HG03469 (cell line): ENCODE data around the gene DNAJC27.
"Not testable (repeated sequence)": the region's sequence is repeated elsewhere in the genome, so short reads cannot be mapped to it uniquely, and the experiment has no call there.

Experiments used
- ATAC-seq: cut with Tn5 transposase; IDR thresholded peaks from one replicate; pipeline ENCODE4 v1.9.1; 2021; ENCODE audit warnings: mild to moderate bottlenecking, moderate library complexity, moderate number of reproducible peaks; ENCODE audit not compliant: unreplicated experiment

Gene DNAJC27

DNA sequence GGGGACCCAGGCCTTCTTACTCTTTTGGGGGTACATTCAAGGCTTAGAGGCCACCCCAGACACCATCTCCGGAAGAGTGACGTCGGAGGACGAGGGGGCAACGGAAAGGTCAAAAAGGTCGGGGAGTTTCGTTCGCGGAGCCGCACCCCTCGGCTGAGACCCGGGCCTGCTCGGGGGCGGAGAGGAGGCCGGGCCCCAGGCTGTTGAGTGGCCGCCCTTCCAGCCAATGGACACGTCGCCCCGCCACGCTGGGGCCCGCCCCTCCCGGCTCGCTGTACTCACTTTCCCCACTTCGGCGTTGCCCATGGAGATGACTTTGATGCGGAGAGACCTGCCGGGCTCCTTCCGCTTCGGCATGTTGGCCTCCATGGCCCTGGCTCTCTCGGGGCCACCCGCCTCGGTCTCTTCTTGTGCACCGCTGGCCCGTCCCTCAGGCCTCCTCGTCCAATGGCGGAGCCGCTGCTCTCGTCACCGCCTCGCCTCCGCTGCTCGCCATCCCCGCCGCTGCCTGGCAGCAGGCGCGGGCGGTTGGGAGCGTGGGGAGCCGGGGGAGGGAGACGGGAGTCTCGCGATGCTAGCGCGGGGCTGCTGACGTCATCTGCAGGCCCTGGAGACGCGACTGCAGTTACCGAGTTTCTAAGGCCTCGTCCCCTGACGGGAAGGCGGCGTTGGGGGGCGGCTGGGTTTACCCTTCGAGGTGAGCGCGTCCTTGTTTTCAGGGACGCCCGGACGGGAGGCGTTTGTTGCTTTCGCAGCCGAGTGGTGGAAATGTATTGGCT is at the start of gene DNAJC27:
Gene DNAJC27 (minus strand): TSS at position 420 of the 779 bp plus-strand sequence. CDS start 51 bp downstream, at position 369.
- peak; percentile 82 for ATAC-seq

DNA sequence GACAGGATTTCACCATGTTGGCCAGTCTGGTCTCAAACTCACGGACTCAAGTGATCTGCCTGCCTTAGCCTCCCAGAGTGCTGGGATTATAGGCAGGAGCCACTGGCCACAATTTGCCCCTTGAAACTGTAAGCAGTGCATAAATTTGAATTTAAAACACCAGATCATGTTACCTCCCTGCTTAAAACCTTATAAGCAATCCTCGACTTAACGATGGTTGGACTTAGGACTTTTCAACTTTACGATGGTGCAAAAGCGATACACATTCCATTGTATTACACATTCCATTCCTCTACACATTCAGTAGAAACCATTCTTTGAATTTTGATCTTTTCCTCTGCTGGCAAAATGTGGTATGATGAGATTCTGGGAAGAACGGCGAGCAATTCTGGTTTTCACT is 46.9 kb upstream of the DNAJC27 start:
- ATAC-seq = no peak

DNA sequence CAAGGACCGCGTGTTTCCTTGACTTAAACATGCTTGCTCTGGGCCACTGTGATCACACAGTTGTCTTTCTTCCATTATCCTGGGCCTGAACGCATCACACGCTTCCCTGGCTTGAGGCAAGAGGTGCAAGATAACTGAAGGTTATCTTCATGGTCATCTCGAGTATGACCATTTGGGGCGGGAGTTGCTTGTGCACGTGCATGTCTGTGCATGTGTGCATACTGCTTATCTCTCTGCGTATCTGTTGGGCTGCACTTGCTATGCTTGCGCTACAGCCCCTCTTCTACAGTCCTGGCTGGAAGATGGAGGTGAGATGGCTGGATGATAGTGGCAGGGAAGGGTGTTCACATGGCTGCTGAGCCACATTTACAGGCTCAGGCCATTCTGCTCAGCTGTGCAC is 42.9 kb upstream of the DNAJC27 start:
- ATAC-seq = no peak

DNA sequence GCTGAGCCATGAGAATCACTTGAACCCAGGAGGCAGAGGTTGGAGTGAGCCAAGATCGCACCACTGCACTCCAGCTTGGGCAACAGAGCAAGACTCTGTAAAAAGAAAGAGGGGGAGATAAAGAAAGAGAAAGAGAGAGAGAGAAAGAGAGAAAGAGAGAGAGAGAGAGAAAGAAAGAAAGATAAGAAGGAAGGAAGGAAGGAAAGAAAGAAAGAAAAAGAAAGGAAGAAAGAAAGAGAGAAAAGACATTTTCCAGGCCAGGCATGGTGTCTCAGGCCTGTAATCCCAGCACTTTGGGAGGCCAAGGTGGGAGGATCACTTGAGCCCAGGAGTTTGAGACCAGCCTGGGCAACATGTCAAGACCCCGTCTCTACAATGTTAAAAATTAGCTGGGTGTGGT is 39.6 kb upstream of the DNAJC27 start:
- ATAC-seq = not testable (repeated sequence)

DNA sequence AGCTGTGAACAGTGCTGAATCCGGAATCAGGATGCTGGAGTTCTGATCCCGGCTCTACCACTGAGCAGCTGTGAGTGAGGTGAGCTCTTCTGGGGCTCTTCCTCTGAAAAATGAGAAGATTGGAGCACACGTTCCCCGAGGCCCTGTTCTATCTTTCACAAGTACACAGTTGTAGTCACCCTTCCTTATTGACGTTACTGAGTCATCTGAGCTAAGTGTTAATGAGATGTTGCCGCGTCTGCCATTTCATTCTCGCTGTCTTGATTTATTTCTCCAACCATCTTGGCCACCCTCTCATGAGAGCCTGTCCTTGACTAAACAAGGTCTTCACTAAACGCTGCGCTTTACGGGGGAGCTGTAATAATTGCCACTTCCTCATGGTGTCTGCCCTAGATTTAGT is 38.2 kb upstream of the DNAJC27 start:
- ATAC-seq = no peak

DNA sequence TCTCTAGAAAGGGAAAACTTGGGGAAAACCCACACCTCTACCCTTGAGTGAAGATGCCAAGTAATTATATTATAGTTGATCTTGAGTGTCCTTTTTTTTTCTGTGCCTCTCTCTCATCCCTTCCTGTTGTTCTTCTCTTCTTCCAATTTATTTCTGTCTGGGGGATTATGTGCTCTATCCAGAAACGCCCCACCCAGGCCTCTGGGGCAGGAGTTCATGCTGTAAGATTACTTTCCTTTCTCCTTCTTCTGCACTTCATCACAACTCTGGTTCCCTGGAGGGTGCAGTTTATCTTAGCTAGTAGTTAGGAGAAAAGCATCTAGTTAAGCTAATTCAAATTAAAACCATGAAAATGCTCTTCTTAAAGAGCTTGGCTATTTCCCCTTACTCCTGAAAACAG is 30.3 kb upstream of the DNAJC27 start:
- ATAC-seq = no peak

DNA sequence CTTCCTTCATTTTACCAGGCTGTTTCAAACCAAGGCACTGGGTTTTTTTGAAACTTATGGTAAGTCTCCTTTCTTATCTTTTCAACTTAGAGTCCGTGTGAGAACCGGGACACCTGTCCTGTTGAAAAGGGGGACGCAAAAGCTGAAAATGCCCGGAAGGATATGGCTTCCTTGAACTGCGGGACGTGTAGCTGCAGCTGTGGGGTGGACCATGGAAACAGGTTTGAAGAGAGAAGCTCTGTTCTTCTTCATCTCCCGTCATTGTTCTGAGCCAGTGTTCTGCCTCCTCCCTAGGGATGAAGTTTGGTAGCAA is 29.5 kb upstream of the DNAJC27 start:
- ATAC-seq = no peak

DNA sequence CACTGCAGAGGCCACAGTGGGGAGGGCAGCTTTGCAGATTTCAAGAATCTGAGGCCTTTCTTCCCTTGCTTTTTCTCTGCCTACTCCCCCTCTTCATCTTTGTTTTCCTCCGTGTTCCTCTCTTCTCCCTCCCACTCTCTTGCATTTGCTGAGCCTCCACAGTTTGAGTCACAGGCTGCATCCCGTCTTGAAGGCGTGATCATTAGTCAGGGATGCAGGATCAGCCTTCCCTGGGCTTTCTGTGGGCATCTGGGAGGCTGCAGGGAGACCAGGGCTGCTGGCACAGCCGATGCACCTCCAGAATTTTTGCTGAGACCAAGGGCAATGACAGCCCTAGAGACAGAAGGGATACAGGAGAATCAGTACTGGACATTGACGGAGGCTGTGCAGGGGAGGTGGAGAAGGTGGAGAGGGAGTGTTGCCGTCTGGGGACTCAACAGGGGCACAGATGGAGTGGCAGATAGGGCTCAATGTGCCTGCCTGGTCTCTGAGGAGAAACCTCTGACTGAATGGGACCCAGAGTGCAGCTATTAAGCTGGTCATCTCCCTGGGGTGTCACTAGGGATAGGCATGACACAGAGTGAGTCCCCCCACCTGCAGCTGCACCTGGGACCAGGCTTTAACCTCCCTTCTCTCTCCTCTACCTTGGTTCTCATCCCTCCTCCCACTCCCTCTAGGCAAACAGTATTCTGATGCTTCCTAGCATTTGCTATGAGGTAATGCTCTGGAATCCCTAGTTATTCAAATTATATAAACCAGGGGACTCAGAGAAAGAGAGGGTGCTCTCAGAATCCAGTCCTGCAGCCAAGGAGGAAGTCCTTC is 29.0 kb upstream of the DNAJC27 start:
- no peak for ATAC-seq

DNA sequence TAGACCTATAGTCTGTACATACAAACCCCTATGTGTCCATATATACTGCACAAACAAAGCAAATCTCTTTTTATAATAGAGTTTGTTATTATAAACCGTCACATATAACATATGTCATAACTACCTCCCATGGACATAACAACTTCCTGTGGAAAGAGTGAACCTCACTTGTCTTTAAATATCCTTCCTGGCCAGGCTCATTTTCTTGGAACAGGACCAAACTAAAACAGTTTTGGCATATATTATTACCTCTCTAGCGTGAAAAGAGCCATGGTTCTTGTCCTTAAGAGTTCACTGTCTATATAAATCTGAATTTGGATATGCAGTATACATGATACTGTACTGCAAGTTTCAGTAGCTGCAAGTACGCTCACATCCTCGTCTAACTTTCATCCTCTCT is 28.3 kb upstream of the DNAJC27 start:
- ATAC-seq = no peak

DNA sequence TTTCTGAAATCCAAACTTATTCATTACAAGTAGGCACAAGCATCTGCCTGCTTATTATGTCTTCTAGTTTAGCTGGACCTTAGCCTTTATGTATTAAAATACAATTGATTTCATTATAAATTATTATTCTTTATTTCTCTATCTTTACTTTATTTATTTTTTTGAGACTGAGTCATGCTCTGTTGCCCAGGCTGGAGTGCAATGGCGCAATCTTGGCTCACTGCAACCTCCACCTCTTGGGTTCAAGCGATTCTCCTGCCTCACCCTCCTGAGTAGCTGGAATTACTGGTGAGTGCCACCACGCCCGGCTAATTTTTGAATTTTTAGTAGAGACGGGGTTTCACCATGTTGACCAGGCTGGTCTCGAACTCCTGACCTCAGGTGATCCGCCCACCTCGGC is 27.3 kb upstream of the DNAJC27 start:
- not testable (repeated sequence) for ATAC-seq

DNA sequence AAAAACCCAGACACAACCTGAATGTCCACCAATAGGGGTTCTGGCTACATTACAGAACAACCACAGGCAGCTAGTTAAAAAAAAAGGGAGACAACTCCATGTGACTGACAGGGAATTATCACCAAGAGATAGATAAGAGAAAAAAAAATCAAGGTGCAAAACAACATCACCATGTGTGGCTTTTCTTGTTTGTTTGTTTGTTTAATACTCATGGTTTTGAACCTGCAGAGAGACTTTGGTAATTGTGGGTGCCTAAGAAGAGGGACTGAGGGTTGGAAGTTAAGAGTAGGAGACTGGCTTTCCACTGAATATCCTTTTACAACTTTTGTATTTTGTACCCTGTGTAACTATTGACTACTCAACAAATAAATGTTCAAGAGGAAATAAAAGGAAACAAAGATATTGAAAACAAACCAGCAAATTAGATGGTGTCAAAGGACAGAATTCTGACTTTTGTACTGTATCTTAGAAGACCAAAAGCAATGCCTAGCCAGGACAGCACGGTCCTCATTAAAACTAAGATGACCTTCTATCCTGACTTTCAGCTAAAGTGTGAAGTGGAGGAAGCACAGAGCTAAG is 22.5 kb upstream of the DNAJC27 start:
- ATAC-seq = no peak

DNA sequence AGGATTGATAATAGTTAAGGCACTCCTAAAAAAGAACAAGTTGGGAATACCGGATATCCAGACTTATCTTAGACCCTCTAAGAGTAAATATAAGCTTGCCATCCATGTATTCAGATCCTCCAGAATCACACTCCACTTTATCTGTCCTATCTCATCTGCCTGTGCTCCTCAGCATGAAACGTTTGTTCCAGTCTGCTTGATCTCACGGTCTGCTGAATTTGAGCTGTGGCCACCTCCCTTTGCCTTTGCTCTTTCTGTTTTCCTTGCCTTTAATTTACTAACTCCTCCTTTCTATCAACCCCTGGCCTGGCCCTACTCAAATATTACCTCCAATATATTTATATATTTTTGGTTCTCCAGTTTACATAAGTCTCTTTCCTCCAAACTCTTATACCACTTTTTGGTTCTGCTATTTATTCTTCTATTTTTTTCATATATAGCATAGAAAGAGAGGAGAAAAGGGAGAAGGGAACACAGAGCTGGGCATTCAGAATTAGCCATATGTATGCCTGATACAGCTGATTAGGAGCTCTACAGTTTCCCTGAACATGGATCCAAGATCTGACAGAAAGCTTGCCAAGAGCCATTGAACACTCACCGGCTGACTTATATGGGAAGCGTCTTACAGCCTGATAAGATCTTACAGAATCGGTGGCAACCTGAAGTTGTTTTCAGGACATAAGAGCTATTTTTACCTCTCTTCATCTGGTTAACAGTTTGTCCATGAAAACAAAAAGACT is 21.8 kb upstream of the DNAJC27 start:
- no peak for ATAC-seq

DNA sequence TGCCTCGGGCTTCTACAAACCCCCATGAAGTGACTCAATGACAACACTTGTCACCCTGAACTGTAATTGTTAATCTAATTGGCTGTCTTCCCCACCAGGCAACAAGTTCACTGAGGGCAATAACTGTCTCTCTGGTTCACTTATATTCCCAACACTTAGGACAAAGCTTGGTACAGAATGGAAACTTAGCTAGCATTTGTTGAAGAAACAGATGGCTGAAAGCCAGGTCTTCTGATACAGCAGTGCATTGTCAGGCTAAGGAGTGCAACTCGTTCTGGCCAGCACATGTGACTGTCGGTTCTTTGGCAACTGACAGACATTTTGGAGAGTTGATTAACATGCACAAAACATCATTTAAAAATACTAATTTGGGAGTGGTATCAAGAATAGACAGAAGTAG is 14.6 kb upstream of the DNAJC27 start:
- ATAC-seq = no peak

DNA sequence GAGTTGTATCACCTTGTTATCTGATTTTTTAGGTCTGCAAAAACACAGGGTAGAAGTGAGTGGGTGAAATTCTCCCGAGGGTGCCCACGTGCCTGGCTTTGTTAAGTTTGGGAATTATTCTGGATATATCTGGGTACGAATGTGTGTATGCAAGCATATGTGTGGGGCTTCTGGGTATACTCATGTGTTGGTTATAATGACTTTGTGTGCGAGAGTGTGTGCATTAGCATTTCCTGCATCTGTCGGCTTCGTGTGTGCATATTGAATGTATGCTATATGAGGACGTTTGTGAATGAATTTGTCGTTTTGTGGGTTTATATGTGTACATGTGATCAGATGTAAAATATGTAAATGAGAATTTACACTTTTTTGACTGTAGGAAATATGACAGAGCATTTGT is 13.8 kb upstream of the DNAJC27 start:
- ATAC-seq = no peak

DNA sequence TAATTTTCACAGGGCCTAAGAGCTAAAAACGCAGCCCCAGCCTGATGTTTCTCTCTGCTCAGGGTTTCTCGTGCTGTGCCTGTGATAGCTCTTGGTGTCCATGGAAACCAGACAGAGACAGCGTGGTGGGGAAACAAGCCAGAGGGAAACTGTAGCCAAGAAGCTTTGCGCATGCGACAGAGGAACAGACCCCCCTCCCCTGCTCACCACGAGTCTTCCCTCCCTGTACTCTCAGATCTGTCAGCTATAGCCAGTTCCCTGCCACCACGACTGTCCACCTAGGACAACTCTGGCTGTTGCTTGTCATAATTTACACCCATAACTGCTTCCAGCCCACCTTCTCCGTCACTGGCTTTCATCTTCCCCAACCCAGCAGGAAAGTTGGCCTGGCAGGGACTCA is 13.2 kb upstream of the DNAJC27 start:
- no peak for ATAC-seq

DNA sequence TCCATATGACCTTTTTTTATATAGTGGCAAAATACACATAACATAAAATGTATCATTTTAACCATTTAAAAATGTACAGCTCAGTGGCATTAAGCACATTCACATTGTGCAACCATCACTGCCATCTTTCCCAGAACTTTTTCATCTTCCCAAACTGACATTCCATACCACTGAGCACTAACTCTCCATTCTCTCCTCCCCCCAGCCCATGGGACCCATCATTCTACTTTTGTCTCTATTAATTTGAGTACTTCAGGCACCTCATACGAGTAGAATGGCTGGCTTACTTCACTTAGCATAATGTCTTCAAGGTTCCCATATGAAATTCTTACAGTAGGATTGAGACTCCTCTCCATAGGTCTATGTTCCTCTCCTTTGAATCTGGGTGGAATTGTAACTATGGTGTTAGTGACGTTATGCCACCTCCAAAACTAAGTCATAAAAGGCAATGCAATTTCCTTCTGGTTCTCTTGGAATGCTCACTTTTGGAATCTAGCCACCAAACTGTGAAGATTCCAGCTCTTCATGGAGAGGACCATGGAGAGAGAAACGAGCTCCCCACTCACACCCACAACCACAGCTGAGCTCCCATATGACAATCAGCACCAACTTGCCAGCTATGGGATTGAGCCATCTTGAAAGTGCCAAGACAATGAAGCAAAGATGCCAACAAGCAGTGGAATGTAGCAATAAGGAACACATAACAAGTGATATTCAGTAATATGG is 9.8 kb upstream of the DNAJC27 start:
- ATAC-seq = no peak

DNA sequence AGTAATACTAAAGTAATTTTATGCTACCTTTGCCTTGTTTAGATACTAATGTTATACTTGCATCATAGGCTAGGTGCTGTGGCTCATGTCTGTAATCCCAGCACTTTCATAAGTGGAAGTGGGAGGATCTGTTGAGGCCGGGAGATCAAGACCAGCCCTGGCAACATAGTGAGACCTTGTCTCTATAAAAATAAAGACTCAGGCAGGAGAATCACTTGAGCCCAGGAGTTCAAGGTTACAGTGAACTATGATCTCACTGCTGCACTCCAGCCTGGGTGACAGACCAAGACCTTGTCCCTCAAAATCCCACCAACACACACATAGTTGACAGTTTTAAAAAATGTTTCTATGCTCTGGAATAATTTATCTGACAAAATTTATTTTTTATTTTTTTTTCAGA is 6.9 kb upstream of the DNAJC27 start:
- no peak for ATAC-seq

DNA sequence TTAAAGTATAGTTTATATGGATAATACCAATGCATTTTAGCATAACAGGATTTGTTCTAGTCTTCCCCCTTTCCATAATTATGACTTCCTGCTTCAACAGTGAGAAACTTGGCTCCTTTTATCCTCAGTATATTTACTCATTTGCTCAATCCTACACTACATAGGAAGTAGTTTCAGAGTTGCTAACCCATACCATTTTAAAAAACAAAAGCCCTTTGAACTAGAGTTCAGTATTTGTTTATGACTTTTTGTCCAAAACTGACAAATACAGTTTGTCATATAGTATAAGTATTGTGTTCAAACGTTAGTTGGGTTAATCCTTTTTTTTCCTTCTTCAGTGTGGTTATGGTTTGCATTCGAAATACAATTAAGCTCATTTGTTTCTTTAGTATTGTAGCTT is 5.9 kb upstream of the DNAJC27 start:
- ATAC-seq = no peak

DNA sequence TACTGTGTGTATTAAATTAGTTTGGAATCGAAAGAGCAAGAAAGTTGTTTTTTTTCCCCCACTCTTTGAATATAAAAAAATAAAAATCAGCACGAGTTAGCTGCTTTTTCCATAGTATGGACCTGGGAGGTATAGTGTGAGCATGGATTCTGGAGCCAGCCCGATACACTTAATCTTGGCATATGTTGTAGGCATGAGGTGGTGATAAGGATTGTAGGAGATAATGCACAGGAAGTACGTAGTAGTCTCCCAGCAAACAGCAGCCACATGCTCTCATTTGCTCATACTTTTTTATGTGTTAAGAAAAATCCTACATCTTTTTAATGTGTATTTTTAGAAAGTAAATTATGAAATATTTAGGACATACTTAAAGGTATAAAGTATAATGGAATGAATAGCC is 2.1 kb upstream of the DNAJC27 start:
- ATAC-seq = no peak

DNA sequence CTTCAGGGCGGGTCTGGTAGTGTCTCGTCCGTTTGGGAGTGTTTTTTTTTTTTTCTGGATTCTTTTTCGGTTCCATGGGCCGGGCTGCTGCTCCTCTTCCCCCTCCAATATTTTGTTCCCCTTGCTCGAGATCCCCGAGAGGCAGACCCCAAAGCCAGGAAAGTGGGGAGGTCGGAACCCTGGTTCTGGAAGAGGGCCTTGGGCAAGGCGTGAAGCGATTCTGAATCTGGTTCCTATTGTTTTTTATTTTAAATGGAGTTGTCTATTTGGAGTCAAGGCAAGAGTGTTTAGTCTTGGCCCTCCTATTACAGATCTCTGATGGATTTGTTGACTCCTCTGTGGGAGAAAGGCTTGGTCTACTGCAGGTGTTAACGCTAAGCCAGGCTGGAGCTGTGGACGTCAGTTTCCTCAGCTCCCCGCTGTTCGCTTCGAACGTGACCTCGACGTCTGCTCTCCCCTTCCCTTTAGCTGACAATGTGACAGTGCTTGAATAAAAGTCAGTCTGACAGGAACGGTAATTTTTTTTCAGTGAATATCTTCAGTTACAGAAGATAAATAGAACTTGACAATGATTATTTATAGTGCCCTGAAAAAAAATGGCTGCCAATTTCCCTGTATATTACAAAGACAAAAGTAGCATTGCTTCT is 683 bp upstream of the DNAJC27 start:
- ATAC-seq = no peak

DNA sequence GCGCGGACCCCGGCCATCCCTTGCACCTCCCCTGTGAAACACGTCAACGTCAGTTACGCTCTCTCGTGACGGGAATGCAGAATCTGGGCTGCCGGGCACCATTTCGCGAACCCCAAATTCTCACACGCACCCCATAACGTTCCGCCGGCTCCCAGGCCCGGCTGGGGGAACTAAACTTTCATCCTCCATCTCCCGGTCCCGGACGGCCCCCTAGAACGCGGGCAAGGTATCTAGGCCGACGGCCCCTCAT is 544 bp downstream of the DNAJC27 start:
- no peak for ATAC-seq
